Measurements from ENCODE around the gene ARSB. TPM values are rescaled to one million over a fixed set of nuclear protein-coding genes. Genes with fewer than 3 reads are reported as not detected.
"Not testable (repeated sequence)": the region's sequence is repeated elsewhere in the genome, so short reads cannot be mapped to it uniquely, and the experiment has no call there.

ARSB gene
- total and polyA plus RNA-seq, 4 donors, result 19.8 to 21.8 (median 20.9) TPM

- no peak for DNase-seq (ENCODE audit: low read depth in 4 of 6, low spot score in 6 of 6)
- no peak overlapping the region for H3K27ac ChIP-seq (ENCODE audit: low read depth, low read length)
- H3K27me3 ChIP-seq (ENCODE audit: control insufficient read depth, insufficient read depth, low read length), result no peaks in the 10 kb centered on the region
- no peaks in the 10 kb centered on the region for H3K4me1 ChIP-seq (ENCODE audit: control insufficient read depth, insufficient read depth, low read length)
- H3K36me3 ChIP-seq (ENCODE audit: control insufficient read depth, insufficient read depth, low read length), result no peaks in the 10 kb centered on the region
- no peak overlapping the region for H3K4me3 ChIP-seq (ENCODE audit: low read depth, low read length)
- WGBS (ENCODE audit: insufficient coverage), result 93% methylated on average over 4 of the region's 5 CpGs
- H3K9me3 ChIP-seq (ENCODE audit: control insufficient read depth, insufficient read depth, low read length), result no peaks in the 10 kb centered on the region
Observed at GRCh38 chr5:78766412-78766762, 218.7 kb downstream of the ARSB start.

DNA sequence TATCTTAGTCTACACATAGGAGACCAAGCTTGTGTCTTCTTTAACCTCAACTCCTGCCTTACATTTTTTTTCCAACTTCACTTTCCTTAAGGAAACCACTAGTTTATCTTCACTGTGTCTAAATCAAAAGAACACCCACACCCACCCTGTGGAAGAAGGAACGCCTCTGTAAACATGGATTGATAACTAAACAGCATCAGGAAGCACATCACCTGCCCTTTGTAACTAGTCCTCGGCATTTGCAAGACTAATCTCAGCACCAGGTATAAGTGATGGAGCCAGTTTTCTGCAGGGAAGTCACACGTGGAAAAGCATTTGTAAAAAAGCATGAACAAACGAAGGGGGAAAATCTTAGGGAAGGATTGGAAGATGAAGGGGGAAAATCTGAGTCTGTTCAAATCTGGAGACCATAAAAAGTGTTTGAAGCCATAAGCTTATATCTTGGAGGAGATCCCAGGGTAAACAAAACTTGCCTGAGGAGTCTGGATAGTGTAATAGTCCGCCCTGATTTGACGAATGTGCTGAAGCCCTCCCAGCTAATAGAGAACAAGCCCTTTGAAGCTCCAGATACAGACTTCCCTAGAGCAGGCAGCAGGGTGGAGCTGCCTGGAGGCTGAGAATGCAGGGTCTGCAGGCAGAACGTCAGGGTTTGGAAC lies 219.2 kb downstream of the ARSB start:
- 70% methylated on average over 4 of the region's 7 CpGs for WGBS (ENCODE audit: insufficient coverage)
- H3K36me3 ChIP-seq (ENCODE audit: control insufficient read depth, insufficient read depth, low read length), result no peaks in the 10 kb centered on the region
- H3K9me3 ChIP-seq (ENCODE audit: control insufficient read depth, insufficient read depth, low read length), result no peaks in the 10 kb centered on the region
- no peak overlapping the region for H3K4me3 ChIP-seq (ENCODE audit: low read depth, low read length)
- H3K4me1 ChIP-seq (ENCODE audit: control insufficient read depth, insufficient read depth, low read length), result no peaks in the 10 kb centered on the region
- no peak overlapping the region for H3K27ac ChIP-seq (ENCODE audit: low read depth, low read length)
- DNase-seq (ENCODE audit: low read depth in 4 of 6, low spot score in 6 of 6), result no peak
- H3K27me3 ChIP-seq (ENCODE audit: control insufficient read depth, insufficient read depth, low read length), result no peaks in the 10 kb centered on the region

- no CpG with 5 or more reads among the region's 5 CpGs for WGBS (ENCODE audit: insufficient coverage)
- no peaks in the 10 kb centered on the region for H3K27me3 ChIP-seq (ENCODE audit: control insufficient read depth, insufficient read depth, low read length)
- no peak overlapping the region for H3K27ac ChIP-seq (ENCODE audit: low read depth, low read length)
- H3K4me1 ChIP-seq (ENCODE audit: control insufficient read depth, insufficient read depth, low read length), result no peaks in the 10 kb centered on the region
- H3K36me3 ChIP-seq (ENCODE audit: control insufficient read depth, insufficient read depth, low read length), result no peaks in the 10 kb centered on the region
- H3K9me3 ChIP-seq (ENCODE audit: control insufficient read depth, insufficient read depth, low read length), result no peaks in the 10 kb centered on the region
- no peak overlapping the region for H3K4me3 ChIP-seq (ENCODE audit: low read depth, low read length)
- DNase-seq (ENCODE audit: low read depth in 4 of 6, low spot score in 6 of 6), result no peak
Observed at GRCh38 chr5:78765116-78765515, 220.0 kb downstream of the ARSB start.

- H3K27me3 ChIP-seq (ENCODE audit: control insufficient read depth, insufficient read depth, low read length), result no peaks in the 10 kb centered on the region
- WGBS (ENCODE audit: insufficient coverage), result 97% methylated on average over 4 of the region's 6 CpGs
Observed at GRCh38 chr5:78763659-78764189, 221.4 kb downstream of the ARSB start.

GRCh38 chr5:78762743-78763142 lies 222.4 kb downstream of the ARSB start:
- not testable (repeated sequence) for H3K36me3 ChIP-seq (ENCODE audit: control insufficient read depth, insufficient read depth, low read length); H3K27me3 ChIP-seq (ENCODE audit: control insufficient read depth, insufficient read depth, low read length); H3K9me3 ChIP-seq (ENCODE audit: control insufficient read depth, insufficient read depth, low read length); H3K27ac ChIP-seq (ENCODE audit: low read depth, low read length); DNase-seq (ENCODE audit: low read depth in 4 of 6, low spot score in 6 of 6); H3K4me3 ChIP-seq (ENCODE audit: low read depth, low read length); H3K4me1 ChIP-seq (ENCODE audit: control insufficient read depth, insufficient read depth, low read length)
- WGBS (ENCODE audit: insufficient coverage), result no CpG with 5 or more reads among the region's 5 CpGs

More at GRCh38 chr5:78763659-78764189, 221.4 kb downstream of the ARSB start:
- Histone ChIP-seq H3K4me1 (ENCODE audit: control insufficient read depth, insufficient read depth, low read length) (no peaks in the 10 kb centered on the region), H3K27ac (ENCODE audit: low read depth, low read length) (no peak overlapping the region), H3K9me3 (ENCODE audit: control insufficient read depth, insufficient read depth, low read length) (no peaks in the 10 kb centered on the region), H3K4me3 (ENCODE audit: low read depth, low read length) (no peak overlapping the region), H3K36me3 (ENCODE audit: control insufficient read depth, insufficient read depth, low read length) (no peaks in the 10 kb centered on the region)
- DNase-seq (ENCODE audit: low read depth in 4 of 6, low spot score in 6 of 6), result no peak

- H3K27me3 ChIP-seq (ENCODE audit: control insufficient read depth, insufficient read depth, low read length), result no peaks in the 10 kb centered on the region
- DNase-seq (ENCODE audit: low read depth in 4 of 6, low spot score in 6 of 6), result no peak
- H3K36me3 ChIP-seq (ENCODE audit: control insufficient read depth, insufficient read depth, low read length), result no peaks in the 10 kb centered on the region
- WGBS (ENCODE audit: insufficient coverage), result 92% methylated on average over 6 of the region's 6 CpGs
- H3K4me3 ChIP-seq (ENCODE audit: low read depth, low read length), result no peak overlapping the region
- H3K27ac ChIP-seq (ENCODE audit: low read depth, low read length), result no peak overlapping the region
- H3K9me3 ChIP-seq (ENCODE audit: control insufficient read depth, insufficient read depth, low read length), result no peaks in the 10 kb centered on the region
- no peaks in the 10 kb centered on the region for H3K4me1 ChIP-seq (ENCODE audit: control insufficient read depth, insufficient read depth, low read length)
Observed at GRCh38 chr5:78761840-78762239, 223.3 kb downstream of the ARSB start.

- Histone ChIP-seq H3K27me3 (ENCODE audit: control insufficient read depth, insufficient read depth, low read length) (no peaks in the 10 kb centered on the region), H3K9me3 (ENCODE audit: control insufficient read depth, insufficient read depth, low read length) (no peaks in the 10 kb centered on the region), H3K4me1 (ENCODE audit: control insufficient read depth, insufficient read depth, low read length) (no peaks in the 10 kb centered on the region), H3K27ac (ENCODE audit: low read depth, low read length) (no peak overlapping the region), H3K36me3 (ENCODE audit: control insufficient read depth, insufficient read depth, low read length) (no peaks in the 10 kb centered on the region), H3K4me3 (ENCODE audit: low read depth, low read length) (no peak overlapping the region)
- no peak for DNase-seq (ENCODE audit: low read depth in 4 of 6, low spot score in 6 of 6)
Observed at GRCh38 chr5:78760770-78761169, 224.3 kb downstream of the ARSB start.

DNA sequence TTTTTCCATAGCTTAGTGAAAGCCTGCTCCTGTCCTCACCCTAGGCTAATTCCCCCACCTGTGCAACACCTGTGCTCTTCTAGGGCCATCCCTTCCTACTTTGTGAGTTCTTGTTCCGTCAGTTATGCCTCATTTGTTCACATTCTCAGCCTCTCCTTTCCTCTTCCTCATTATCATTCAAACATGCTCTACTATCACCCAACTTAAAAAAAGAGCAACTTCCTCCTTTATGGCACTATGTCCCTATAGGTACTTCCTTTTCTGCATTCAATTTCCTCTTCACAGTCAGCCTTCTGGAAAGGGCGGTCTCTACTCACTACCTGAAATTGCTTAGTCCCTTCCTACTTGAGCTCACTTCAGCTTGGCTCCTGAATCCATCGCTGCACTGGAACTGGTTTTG lies 224.7 kb downstream of the ARSB start:
- Histone ChIP-seq H3K36me3 (ENCODE audit: control insufficient read depth, insufficient read depth, low read length) (no peaks in the 10 kb centered on the region), H3K27ac (ENCODE audit: low read depth, low read length) (no peak overlapping the region), H3K4me1 (ENCODE audit: control insufficient read depth, insufficient read depth, low read length) (no peaks in the 10 kb centered on the region), H3K27me3 (ENCODE audit: control insufficient read depth, insufficient read depth, low read length) (no peaks in the 10 kb centered on the region), H3K4me3 (ENCODE audit: low read depth, low read length) (no peak overlapping the region), H3K9me3 (ENCODE audit: control insufficient read depth, insufficient read depth, low read length) (no peaks in the 10 kb centered on the region)
- DNase-seq (ENCODE audit: low read depth in 4 of 6, low spot score in 6 of 6), result no peak
- WGBS (ENCODE audit: insufficient coverage), result 96% methylated on average over 3 of the region's 3 CpGs

DNA sequence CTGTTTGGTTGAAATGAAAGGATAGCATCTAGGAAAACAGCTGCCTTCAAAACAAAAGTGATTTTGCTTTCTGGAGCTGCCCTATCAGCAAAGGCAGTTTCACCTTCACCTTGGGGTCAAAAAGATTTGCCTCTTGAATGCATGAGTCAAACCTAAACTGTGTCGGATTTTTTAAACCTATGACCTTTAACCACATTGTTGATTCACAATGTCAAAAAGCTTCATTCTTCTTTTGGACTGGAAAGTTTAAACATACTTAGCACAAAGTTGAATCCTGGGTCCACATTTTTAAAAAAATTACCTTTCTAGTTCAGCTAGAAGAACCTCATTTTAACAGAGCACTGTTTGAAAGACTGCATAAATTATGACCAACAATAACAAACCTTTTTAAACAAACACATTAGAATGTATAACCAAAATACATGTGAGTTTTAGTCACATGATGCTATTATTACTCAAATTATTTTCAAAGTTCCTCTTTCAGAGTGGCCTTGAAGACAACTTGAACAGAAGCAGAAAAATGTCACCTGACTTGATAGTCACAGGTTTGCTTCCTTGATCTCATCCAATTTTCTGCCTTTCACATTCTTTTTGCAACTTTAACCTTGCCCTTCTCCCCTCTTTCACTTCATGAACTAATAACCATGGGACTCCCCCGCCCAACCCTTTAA lies 226.8 kb downstream of the ARSB start:
- H3K36me3 ChIP-seq (ENCODE audit: control insufficient read depth, insufficient read depth, low read length), result no peaks in the 10 kb centered on the region
- 73% methylated on average over 1 of the region's 2 CpGs for WGBS (ENCODE audit: insufficient coverage)
- DNase-seq (ENCODE audit: low read depth in 4 of 6, low spot score in 6 of 6), result no peak
- no peak overlapping the region for H3K27ac ChIP-seq (ENCODE audit: low read depth, low read length)
- no peaks in the 10 kb centered on the region for H3K9me3 ChIP-seq (ENCODE audit: control insufficient read depth, insufficient read depth, low read length)
- H3K4me3 ChIP-seq (ENCODE audit: low read depth, low read length), result no peak overlapping the region
- no peaks in the 10 kb centered on the region for H3K4me1 ChIP-seq (ENCODE audit: control insufficient read depth, insufficient read depth, low read length)
- no peaks in the 10 kb centered on the region for H3K27me3 ChIP-seq (ENCODE audit: control insufficient read depth, insufficient read depth, low read length)
